Stimulated activated CD8-positive, alpha-beta memory T cell treated with anti-CD3 and anti-CD28 coated beads, Interleukin-12 subunit alpha, Interleukin-12 subunit beta, amount 100 ng/mL, for 24 hours (primary cell): ENCODE measurements around the gene RAB25.

ENCODE experiments used
- DNase-seq: peaks from one replicate; pipeline ENCODE4 v3.0.0-alpha.2; 2020; ENCODE audit errors: extremely low read depth

RAB25 gene

DNA sequence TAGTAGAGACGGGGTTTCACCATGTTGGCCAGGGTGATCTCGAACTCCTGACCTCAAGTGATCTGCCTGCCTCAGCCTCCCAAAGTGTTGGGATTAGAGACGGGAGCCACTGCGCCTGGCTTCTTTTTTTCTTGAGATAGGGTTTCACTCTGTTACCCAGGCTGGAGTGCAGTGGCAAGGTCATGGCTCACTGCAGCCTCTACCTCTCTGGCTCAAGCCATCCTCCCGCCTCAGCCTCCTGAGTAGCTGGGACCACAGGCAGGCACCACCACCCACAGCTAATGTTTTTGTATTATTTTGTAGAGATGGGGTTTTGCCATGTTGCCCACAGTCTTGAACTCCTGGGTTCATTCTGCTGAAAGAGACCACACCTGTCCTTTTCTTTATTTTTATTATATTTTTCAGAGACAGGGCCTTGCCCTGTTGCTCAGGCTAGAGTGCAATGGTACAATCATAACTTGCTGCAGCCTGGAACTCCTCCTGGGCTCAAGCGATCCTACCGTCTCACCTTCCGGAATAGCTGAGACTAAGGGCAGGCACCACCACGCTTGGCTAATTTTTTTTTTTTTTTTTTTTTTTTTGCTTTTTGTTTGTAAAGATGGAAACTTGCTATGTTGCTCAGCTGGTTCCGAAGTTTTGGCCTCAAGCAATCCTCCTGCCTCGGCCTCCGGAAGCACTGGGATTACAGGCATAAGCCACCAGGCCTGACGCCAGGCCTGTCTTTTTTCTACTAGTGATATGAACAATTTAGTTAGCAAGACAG lies 56.6 kb downstream of the RAB25 start:
- no peak for DNase-seq

GRCh38 chr1:156118177-156118868 lies 57.4 kb downstream of the RAB25 start:
- DNase-seq: no peak

GRCh38 chr1:156119503-156120209 lies 58.7 kb downstream of the RAB25 start:
- no peak for DNase-seq
